H1 (cell line): Measurements from ENCODE around the gene SECTM1. TPM values are rescaled to one million over a fixed set of nuclear protein-coding genes. Genes with fewer than 3 reads are reported as not detected.
A peak's percentile ranks its signal among the peaks of the same experiment; 100 is the strongest.

Experiments
- CTCF ChIA-PET: fragments of 300-600 bp; sonication (Branson Sonifier 250); formaldehyde crosslinking; loops from one replicate; lab custom pipeline; 2021; ENCODE audit not compliant: partially characterized antibody; lab: Charles Lee
- POLR2A ChIA-PET: fragments of 300-600 bp; sonication (Branson Sonifier 250); formaldehyde crosslinking; loops from one replicate; lab custom pipeline; 2021; ENCODE audit warnings: inconsistent platforms; ENCODE audit not compliant: partially characterized antibody; lab: Charles Lee
- DNase-seq, 2 experiments: peaks; one replicate each; pipeline versions ENCODE4 v3.0.0 to v3.0.0-alpha.2; 2010 to 2022; ENCODE audit warnings: low spot score in 2 of 2, low read depth in 1 of 2, mixed read lengths in 1 of 2
- FAIRE-seq: peaks from 2 replicates; lab custom pipeline; 2011; peaks lifted over from hg19 to GRCh38; lab: Jason Lieb, UNC
- H2AFZ ChIP-seq: 2 replicates; pipeline ENCODE4 v1.8.1; 2012; ENCODE audit warnings: low read length, inconsistent platforms
- H2AK5ac ChIP-seq: 2 replicates; pipeline ENCODE4 v1.6.1; 2013; ENCODE audit warnings: low read depth, low read length
- H2BK120ac ChIP-seq: replicated peaks from 2 replicates; pipeline ENCODE3; 2013; ENCODE audit warnings: low read depth, low read length, inconsistent platforms
- H2BK12ac ChIP-seq: 2 replicates; pipeline ENCODE4 v1.6.1; 2013; ENCODE audit warnings: low read depth, low read length
- H2BK15ac ChIP-seq: 2 replicates; pipeline ENCODE4 v1.6.1; 2013; ENCODE audit warnings: low read length
- H2BK20ac ChIP-seq: 2 replicates; pipeline ENCODE4 v1.6.1; 2013; ENCODE audit warnings: low read length
- H2BK5ac ChIP-seq: 2 replicates; pipeline ENCODE4 v1.6.1; 2013; ENCODE audit warnings: low read depth, low read length
- H3K14ac ChIP-seq: 2 replicates; pipeline ENCODE4 v1.6.1; 2013; ENCODE audit warnings: inconsistent platforms; ENCODE audit not compliant: insufficient read length
- H3K18ac ChIP-seq: 2 replicates; pipeline ENCODE4 v1.6.1; 2013; ENCODE audit warnings: low read length; ENCODE audit errors: extremely low read depth
- H3K23ac ChIP-seq: 2 replicates; pipeline ENCODE4 v1.6.1; 2013; ENCODE audit warnings: inconsistent platforms; ENCODE audit not compliant: insufficient read length
- H3K23me2 ChIP-seq: 2 replicates; pipeline ENCODE4 v1.6.1; 2013; ENCODE audit warnings: low read depth, low read length
- H3K27ac ChIP-seq: 2 replicates; pipeline ENCODE4 v1.6.1; 2011; ENCODE audit warnings: low read depth, low read length, inconsistent platforms
- H3K27me3 ChIP-seq, 4 experiments: replicated peaks in 1 of 4; 1 replicate in 1 of 4; 2 replicates in 3 of 4; pipeline versions ENCODE4 v1.6.1 to v1.8.1; 2011 to 2013; ENCODE audit warnings: low read length in 3 of 4, mild to moderate bottlenecking in 3 of 4, inconsistent platforms in 2 of 4, mixed read lengths in 2 of 4, moderate library complexity in 1 of 4; ENCODE audit not compliant: control insufficient read depth in 3 of 4, insufficient read depth in 3 of 4; ENCODE audit errors: extremely low read depth in 1 of 4
- H3K36me3 ChIP-seq, 4 experiments: 2 replicates each; pipeline versions ENCODE4 v1.6.1 to v1.8.1; 2011 to 2013; ENCODE audit warnings: mild to moderate bottlenecking in 4 of 4, low read length in 3 of 4, moderate library complexity in 2 of 4, control low read depth in 1 of 4, inconsistent platforms in 1 of 4; ENCODE audit not compliant: insufficient read depth in 4 of 4, control insufficient read depth in 2 of 4
- H3K4ac ChIP-seq: replicated peaks from 2 replicates; pipeline ENCODE3; 2013; ENCODE audit warnings: low read length, low read depth, mixed read lengths, inconsistent platforms; ENCODE audit not compliant: insufficient read length
- H3K4me1 ChIP-seq, 4 experiments: replicated peaks in 1 of 4; 1 replicate in 1 of 4; 2 replicates in 3 of 4; pipeline versions ENCODE4 v1.6.1 to v1.8.1; 2011 to 2013; ENCODE audit warnings: low read length in 3 of 4, inconsistent platforms in 2 of 4, mixed read lengths in 1 of 4; ENCODE audit not compliant: insufficient read depth in 4 of 4, control insufficient read depth in 3 of 4
- H3K4me2 ChIP-seq, 2 experiments: 2 replicates each; pipeline versions ENCODE4 v1.6.1 to v1.8.1; 2011 to 2013; ENCODE audit warnings: low read depth in 2 of 2, low read length in 2 of 2, control low read depth in 1 of 2, inconsistent platforms in 1 of 2, mild to moderate bottlenecking in 1 of 2; ENCODE audit not compliant: insufficient read depth in 1 of 2
- H3K4me3 ChIP-seq, 4 experiments: fragments of 200-600, 300-600 bp in 1 of 4; sonication (generic), shearing (Covaris generic), sonication (Bioruptor Twin) in 1 of 4; 2 replicates each; pipeline versions ENCODE4 v1.5.1 to v1.8.1; 2011 to 2016; ENCODE audit warnings: low read length in 4 of 4, low read depth in 3 of 4, control low read depth in 2 of 4, inconsistent platforms in 2 of 4, mild to moderate bottlenecking in 2 of 4, mixed read lengths in 1 of 4, moderate library complexity in 1 of 4; ENCODE audit not compliant: insufficient read depth in 2 of 4; ENCODE audit errors: extremely low read depth in 1 of 4
- H3K56ac ChIP-seq: replicated peaks from 2 replicates; pipeline ENCODE3; 2013; ENCODE audit warnings: low read depth, mild to moderate bottlenecking, mixed read lengths, low read length, inconsistent platforms; ENCODE audit not compliant: insufficient read length
- H3K79me1 ChIP-seq: 2 replicates; pipeline ENCODE4 v1.6.1; 2013; ENCODE audit warnings: low read depth, low read length, control low read depth
- H3K79me2 ChIP-seq, 2 experiments: 2 replicates each; pipeline versions ENCODE4 v1.6.1 to v1.8.1; 2012 to 2013; ENCODE audit warnings: low read length in 2 of 2, mild to moderate bottlenecking in 2 of 2, inconsistent platforms in 1 of 2; ENCODE audit not compliant: insufficient read depth in 2 of 2, control insufficient read depth in 1 of 2
- H3K9ac ChIP-seq, 4 experiments: replicated peaks in 1 of 4; 1 replicate in 1 of 4; 2 replicates in 3 of 4; pipeline versions ENCODE4 v1.6.1 to v1.8.1; 2011 to 2013; ENCODE audit warnings: low read depth in 3 of 4, low read length in 3 of 4, control low read depth in 2 of 4, mild to moderate bottlenecking in 2 of 4, moderate library complexity in 2 of 4, inconsistent platforms in 1 of 4; ENCODE audit errors: extremely low read depth in 1 of 4
- H3K9me3 ChIP-seq, 2 experiments: 2 replicates each; pipeline versions ENCODE4 v1.6.1 to v1.8.1; 2012 to 2013; ENCODE audit warnings: mild to moderate bottlenecking in 2 of 2, moderate library complexity in 2 of 2, control low read depth in 1 of 2, inconsistent platforms in 1 of 2, low read depth in 1 of 2, low read length in 1 of 2, mixed read lengths in 1 of 2; ENCODE audit not compliant: insufficient read depth in 2 of 2
- H4K20me1 ChIP-seq, 2 experiments: replicated peaks in 1 of 2; 2 replicates each; pipeline versions ENCODE3 to v1.8.1; 2011 to 2013; ENCODE audit warnings: inconsistent platforms in 2 of 2, low read length in 2 of 2, mild to moderate bottlenecking in 1 of 2; ENCODE audit not compliant: insufficient read depth in 2 of 2, control insufficient read depth in 1 of 2
- H4K5ac ChIP-seq: 2 replicates; pipeline ENCODE4 v1.6.1; 2013; ENCODE audit warnings: low read length, low read depth, mixed read lengths, inconsistent platforms; ENCODE audit not compliant: insufficient read length
- H4K8ac ChIP-seq: 2 replicates; pipeline ENCODE4 v1.8.0; 2013; ENCODE audit warnings: mild to moderate bottlenecking, moderate library complexity, low read length, inconsistent platforms; ENCODE audit not compliant: insufficient read depth; ENCODE audit errors: extremely low read depth
- H4K91ac ChIP-seq: replicated peaks from 2 replicates; pipeline ENCODE3; 2013; ENCODE audit warnings: low read length, mixed read lengths, inconsistent platforms; ENCODE audit not compliant: insufficient read length
- CEBPB ChIP-seq: IDR thresholded peaks from 2 replicates; pipeline ENCODE4 v1.6.1; 2012; ENCODE audit warnings: low read depth, low read length
- CTBP2 ChIP-seq: IDR thresholded peaks from 2 replicates; pipeline ENCODE4 v1.7.0; 2011; ENCODE audit warnings: borderline replicate concordance, mild to moderate bottlenecking, moderate library complexity, mixed read lengths, low read length; ENCODE audit not compliant: insufficient read depth, insufficient read length
- WGBS, 2 experiments: shearing (Covaris generic) in 1 of 2; methylation state at CpG; one replicate each; pipeline versions ENCODE4 v1.1.6 to v1.1.7; 2013 to 2015; ENCODE audit warnings: low lambda C conversion rate in 2 of 2, mixed read lengths in 2 of 2, inconsistent platforms in 1 of 2, low coverage in 1 of 2, missing lambda C conversion rate in 1 of 2; ENCODE audit not compliant: insufficient replicate concordance in 2 of 2, insufficient coverage in 1 of 2, insufficient read length in 1 of 2; ENCODE audit errors: extremely low coverage in 1 of 2, missing lambda C conversion rate in 1 of 2; 5-methylcytosine and 5-hydroxymethylcytosine counted together
- polyA plus RNA-seq, 7 experiments: library from polyadenylated mRNA; depleted of rRNA in 3 of 7; stranded (reverse) in 5 of 7; unstranded in 2 of 7; fragments of >200 nt in 5 of 7; fragments of 200-250 nt in 2 of 7; gene quantifications; 1 replicate in 5 of 7; 2 replicates in 1 of 7; 4 replicates in 1 of 7; pipeline versions ENCODE4 v1.2.1 to v1.2.3, GENCODE V29; 2011 to 2013; ENCODE audit warnings: missing spikeins in 2 of 7, mixed read lengths in 2 of 7
- total RNA-seq: library from RNA; stranded (reverse); fragmentation: NEBNext Ultra II Directional; extraction: Animal tissue kit (Norgen Biotek cat#: 25700); gene quantifications from 2 replicates; pipeline ENCODE4 v1.2.1, GENCODE V29; 2021

SECTM1 gene
- total and polyA plus RNA-seq, 2 of the 8 experiments (the other 6 are each of a cell fraction or from before 2014, with no cell fraction given) = 0.20 to 0.65 TPM

DNA sequence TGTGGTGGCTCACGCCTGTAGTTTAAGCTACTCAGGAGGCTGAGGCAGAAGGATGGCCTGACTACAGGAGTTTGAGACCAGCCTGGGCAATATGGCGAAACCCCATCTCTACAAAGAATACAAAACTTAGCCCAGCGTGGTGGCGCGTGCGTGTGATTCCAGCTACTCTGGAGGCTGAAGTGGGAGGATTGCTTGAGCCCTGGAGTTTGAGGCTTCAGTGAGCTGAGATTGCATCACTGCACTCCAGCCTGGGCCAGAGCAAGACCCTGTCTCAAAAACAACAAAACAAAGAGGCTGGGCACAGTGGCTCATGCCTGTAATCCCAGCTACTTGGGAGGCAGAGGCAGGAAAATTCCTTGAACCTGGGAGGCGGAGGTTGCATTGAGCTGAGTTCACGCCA is 53.0 kb downstream of the SECTM1 start:
- H3K9ac ChIP-seq = no peak overlapping the region
- WGBS, 2 experiments = 94% methylated on average over 8 of the region's 8 CpGs; no CpG with 5 or more reads in 1 of the 2 experiments
- H3K27ac ChIP-seq = no peak overlapping the region
- no peak overlapping the region for H3K4me3 ChIP-seq
- POLR2A ChIA-PET = interaction anchor here (0.6 to 5.0 kb wide), 3 partner anchors 11 to 71 kb away, joined by 3 to 30 read pairs (median 3); no protein-coding TSS in a partner anchor
- no peaks in the 10 kb centered on the region for H3K9me3 ChIP-seq
- H3K79me2 ChIP-seq = no peaks in the 10 kb centered on the region
- no peak overlapping the region for H3K18ac ChIP-seq
- DNase-seq = no peak
- H2BK120ac ChIP-seq = no peak overlapping the region
- H2BK12ac ChIP-seq = no peak overlapping the region
- H4K5ac ChIP-seq = no peak overlapping the region
- no peak overlapping the region for H3K23ac ChIP-seq
- no peak overlapping the region for H4K91ac ChIP-seq
- H2BK15ac ChIP-seq = no peak overlapping the region
- no peak overlapping the region for H3K14ac ChIP-seq
- no peaks in the 10 kb centered on the region; the same call in 1 of the 2 replicates for H3K79me1 ChIP-seq
- no peak overlapping the region for H4K8ac ChIP-seq
- H3K56ac ChIP-seq = no peak overlapping the region
- peaks cover 0 to 9% of the 10 kb centered on the region in 2 experiments for H4K20me1 ChIP-seq
- TF ChIP-seq CEBPB = 0 out of 2 replicates have a peak, but pooled peaks have one; percentile 1
- no peak for TF ChIP-seq CTBP2
- TF ChIP-seq, all 59 proteins: peak for 1
- Histone ChIP-seq H3K4me2 (no peak overlapping the region), H2BK20ac (no peak overlapping the region), H3K4ac (no peak overlapping the region), H2BK5ac (no peak overlapping the region), H3K27me3 (no peaks in the 10 kb centered on the region; a peak in 1 of 7 replicates), H2AFZ (no peak overlapping the region), H2AK5ac (no peak overlapping the region), H3K23me2 (no peaks in the 10 kb centered on the region), H3K4me1 (peaks cover 0 to 10% (median 5%) of the 10 kb centered on the region in 4 experiments; a peak in 5 of 7 replicates), H3K36me3 (no peaks in the 10 kb centered on the region; a peak in 1 of 8 replicates)
- FAIRE-seq = no peak
- CTCF ChIA-PET = interaction anchor here (1.1 to 1.6 kb wide), 2 partner anchors 16 to 31 kb away, joined by 3 to 5 read pairs; no protein-coding TSS in a partner anchor
